ENCODE results near the gene RFPL1. TPM values are rescaled to one million over a fixed set of nuclear protein-coding genes. Genes with fewer than 3 reads are reported as not detected.

Gene RFPL1
- total RNA-seq, 1 donor from 2014 or later, result not detected

GRCh38 chr22:29464581-29464980, 26.2 kb downstream of the RFPL1 start:
- TF ChIP-seq, protein P1, sequence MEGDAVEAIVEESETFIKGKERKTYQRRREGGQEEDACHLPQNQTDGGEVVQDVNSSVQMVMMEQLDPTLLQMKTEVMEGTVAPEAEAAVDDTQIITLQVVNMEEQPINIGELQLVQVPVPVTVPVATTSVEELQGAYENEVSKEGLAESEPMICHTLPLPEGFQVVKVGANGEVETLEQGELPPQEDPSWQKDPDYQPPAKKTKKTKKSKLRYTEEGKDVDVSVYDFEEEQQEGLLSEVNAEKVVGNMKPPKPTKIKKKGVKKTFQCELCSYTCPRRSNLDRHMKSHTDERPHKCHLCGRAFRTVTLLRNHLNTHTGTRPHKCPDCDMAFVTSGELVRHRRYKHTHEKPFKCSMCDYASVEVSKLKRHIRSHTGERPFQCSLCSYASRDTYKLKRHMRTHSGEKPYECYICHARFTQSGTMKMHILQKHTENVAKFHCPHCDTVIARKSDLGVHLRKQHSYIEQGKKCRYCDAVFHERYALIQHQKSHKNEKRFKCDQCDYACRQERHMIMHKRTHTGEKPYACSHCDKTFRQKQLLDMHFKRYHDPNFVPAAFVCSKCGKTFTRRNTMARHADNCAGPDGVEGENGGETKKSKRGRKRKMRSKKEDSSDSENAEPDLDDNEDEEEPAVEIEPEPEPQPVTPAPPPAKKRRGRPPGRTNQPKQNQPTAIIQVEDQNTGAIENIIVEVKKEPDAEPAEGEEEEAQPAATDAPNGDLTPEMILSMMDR (IDR thresholded peaks at IDR 0.05; ENCODE audit: unreplicated experiment), result no peak
- H3K27me3 Mint-ChIP-seq (ENCODE audit: unreplicated experiment), result peaks cover 2% of the 10 kb centered on the region
- DNase-seq (ENCODE audit: low spot score), result no peak
- no peaks in the 10 kb centered on the region for H3K36me3 Mint-ChIP-seq (ENCODE audit: low read depth, unreplicated experiment)
- no peak overlapping the region for H3K4me3 Mint-ChIP-seq (ENCODE audit: unreplicated experiment)
- H3K9me3 Mint-ChIP-seq (ENCODE audit: unreplicated experiment), result no peaks in the 10 kb centered on the region
- H3K27ac Mint-ChIP-seq (ENCODE audit: unreplicated experiment), result no peak overlapping the region
- peaks cover 2% of the 10 kb centered on the region for H3K4me1 Mint-ChIP-seq (ENCODE audit: unreplicated experiment)

DNA sequence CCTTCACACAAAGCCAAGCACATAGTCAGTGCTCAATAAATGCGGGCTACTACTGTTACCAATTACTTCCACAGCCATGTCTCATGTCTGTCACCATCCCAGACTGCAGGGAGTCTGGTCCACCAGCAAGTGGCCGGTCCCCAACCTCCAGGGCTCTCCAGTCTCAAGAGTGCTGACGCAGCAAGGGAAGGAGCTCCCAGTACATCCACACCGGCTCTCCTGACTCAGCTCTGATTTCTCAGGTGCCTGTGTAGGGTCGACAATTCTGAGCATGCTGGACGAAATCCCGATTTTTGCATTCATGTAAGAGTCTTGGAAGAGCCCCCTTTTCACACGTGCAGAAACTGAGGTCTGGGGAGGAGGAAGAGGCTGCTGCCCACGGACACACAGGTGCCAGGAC, 31.4 kb downstream of the RFPL1 start:
- no peak for DNase-seq (ENCODE audit: low spot score)
- Mint-ChIP-seq H3K36me3 (ENCODE audit: low read depth, unreplicated experiment) (peaks cover 7% of the 10 kb centered on the region), H3K27me3 (ENCODE audit: unreplicated experiment) (peaks cover 5% of the 10 kb centered on the region), H3K9me3 (ENCODE audit: unreplicated experiment) (no peaks in the 10 kb centered on the region), H3K4me1 (ENCODE audit: unreplicated experiment) (peaks cover 5% of the 10 kb centered on the region), H3K27ac (ENCODE audit: unreplicated experiment) (no peak overlapping the region), H3K4me3 (ENCODE audit: unreplicated experiment) (peak overlapping the region; percentile 68)
- TF ChIP-seq, protein P1 (IDR thresholded peaks at IDR 0.05; ENCODE audit: unreplicated experiment), result no peak

- Mint-ChIP-seq H3K4me3 (ENCODE audit: unreplicated experiment) (peak overlapping the region; percentile 68), H3K27me3 (ENCODE audit: unreplicated experiment) (peaks cover 5% of the 10 kb centered on the region), H3K27ac (ENCODE audit: unreplicated experiment) (no peak overlapping the region), H3K9me3 (ENCODE audit: unreplicated experiment) (no peaks in the 10 kb centered on the region), H3K36me3 (ENCODE audit: low read depth, unreplicated experiment) (peaks cover 7% of the 10 kb centered on the region), H3K4me1 (ENCODE audit: unreplicated experiment) (peaks cover 6% of the 10 kb centered on the region)
- TF ChIP-seq, protein P1 (IDR thresholded peaks at IDR 0.05; ENCODE audit: unreplicated experiment), result peak; percentile 99
- peak; percentile 89 for DNase-seq (ENCODE audit: low spot score)
Measured at GRCh38 chr22:29470159-29470855, 31.9 kb downstream of the RFPL1 start.

- peaks cover 16% of the 10 kb centered on the region for H3K4me1 Mint-ChIP-seq (ENCODE audit: unreplicated experiment)
- no peak overlapping the region for H3K4me3 Mint-ChIP-seq (ENCODE audit: unreplicated experiment)
- H3K9me3 Mint-ChIP-seq (ENCODE audit: unreplicated experiment), result no peaks in the 10 kb centered on the region
- H3K27ac Mint-ChIP-seq (ENCODE audit: unreplicated experiment), result no peak overlapping the region
- TF ChIP-seq, protein P1 (IDR thresholded peaks at IDR 0.05; ENCODE audit: unreplicated experiment), result no peak
- peaks cover 12% of the 10 kb centered on the region for H3K36me3 Mint-ChIP-seq (ENCODE audit: low read depth, unreplicated experiment)
- DNase-seq (ENCODE audit: low spot score), result no peak
- H3K27me3 Mint-ChIP-seq (ENCODE audit: unreplicated experiment), result peaks cover 8% of the 10 kb centered on the region
Measured at GRCh38 chr22:29473001-29473400, 34.6 kb downstream of the RFPL1 start.

DNA sequence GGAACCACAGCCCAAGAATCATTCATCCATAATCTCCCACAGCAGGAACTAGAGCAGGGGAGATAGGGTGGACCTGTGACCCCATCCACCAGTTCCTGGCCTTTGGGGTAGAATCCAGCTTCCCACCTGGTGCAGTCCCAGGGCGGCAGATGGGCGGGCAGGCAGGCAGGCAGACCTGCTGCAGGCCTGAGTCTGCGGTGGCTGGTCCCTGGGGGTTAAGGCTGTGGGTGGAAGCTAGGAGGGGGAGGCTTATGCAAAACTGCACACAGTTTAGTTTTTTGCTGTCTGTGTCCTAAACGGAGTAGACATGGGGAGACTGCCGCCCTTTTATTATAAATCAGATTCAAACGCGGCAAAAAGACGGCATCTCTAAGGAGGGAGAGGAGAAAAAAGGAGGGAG, 37.2 kb downstream of the RFPL1 start:
- peaks cover 12% of the 10 kb centered on the region for H3K36me3 Mint-ChIP-seq (ENCODE audit: low read depth, unreplicated experiment)
- H3K9me3 Mint-ChIP-seq (ENCODE audit: unreplicated experiment), result no peaks in the 10 kb centered on the region
- no peak for DNase-seq (ENCODE audit: low spot score)
- TF ChIP-seq, protein P1 (IDR thresholded peaks at IDR 0.05; ENCODE audit: unreplicated experiment), result no peak
- peaks cover 16% of the 10 kb centered on the region for H3K27me3 Mint-ChIP-seq (ENCODE audit: unreplicated experiment)
- H3K4me3 Mint-ChIP-seq (ENCODE audit: unreplicated experiment), result no peak overlapping the region
- no peak overlapping the region for H3K27ac Mint-ChIP-seq (ENCODE audit: unreplicated experiment)
- peaks cover 28% of the 10 kb centered on the region for H3K4me1 Mint-ChIP-seq (ENCODE audit: unreplicated experiment)
